ENCODE measurements around the gene ZNF609. TPM values are rescaled to one million over a fixed set of nuclear protein-coding genes. Genes with fewer than 3 reads are reported as not detected.

ZNF609 gene
- total RNA-seq, 1 donor from 2014 or later, result 28.6 TPM

DNA sequence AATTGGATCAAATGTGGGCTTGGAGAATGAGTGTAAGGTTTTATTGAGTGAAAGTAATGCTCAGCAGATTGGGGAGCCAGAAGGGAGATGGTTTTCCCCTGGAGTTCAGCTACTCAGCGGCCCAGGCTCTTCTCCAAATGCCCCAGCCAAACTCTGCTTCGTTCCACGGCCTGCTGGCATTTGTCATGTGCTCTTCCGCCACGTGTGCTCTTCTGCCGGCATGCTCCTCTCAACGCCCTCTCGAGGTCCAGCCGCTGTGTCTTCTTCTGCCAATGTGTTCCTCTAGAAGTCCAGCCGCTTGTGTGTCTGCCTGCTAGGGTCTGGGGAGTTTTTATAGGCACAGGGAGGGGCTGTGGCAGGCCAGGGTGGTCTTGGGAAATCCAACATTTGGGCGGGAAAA, 158.2 kb downstream of the ZNF609 start:
- Mint-ChIP-seq H3K4me1 (peaks cover 46% of the 10 kb centered on the region), H3K27ac (no peak overlapping the region), H3K36me3 (ENCODE audit: low read depth) (peaks cover 1% of the 10 kb centered on the region), H3K27me3 (no peaks in the 10 kb centered on the region), H3K9me3 (no peaks in the 10 kb centered on the region), H3K4me3 (no peak overlapping the region)
- TF ChIP-seq, protein P1, sequence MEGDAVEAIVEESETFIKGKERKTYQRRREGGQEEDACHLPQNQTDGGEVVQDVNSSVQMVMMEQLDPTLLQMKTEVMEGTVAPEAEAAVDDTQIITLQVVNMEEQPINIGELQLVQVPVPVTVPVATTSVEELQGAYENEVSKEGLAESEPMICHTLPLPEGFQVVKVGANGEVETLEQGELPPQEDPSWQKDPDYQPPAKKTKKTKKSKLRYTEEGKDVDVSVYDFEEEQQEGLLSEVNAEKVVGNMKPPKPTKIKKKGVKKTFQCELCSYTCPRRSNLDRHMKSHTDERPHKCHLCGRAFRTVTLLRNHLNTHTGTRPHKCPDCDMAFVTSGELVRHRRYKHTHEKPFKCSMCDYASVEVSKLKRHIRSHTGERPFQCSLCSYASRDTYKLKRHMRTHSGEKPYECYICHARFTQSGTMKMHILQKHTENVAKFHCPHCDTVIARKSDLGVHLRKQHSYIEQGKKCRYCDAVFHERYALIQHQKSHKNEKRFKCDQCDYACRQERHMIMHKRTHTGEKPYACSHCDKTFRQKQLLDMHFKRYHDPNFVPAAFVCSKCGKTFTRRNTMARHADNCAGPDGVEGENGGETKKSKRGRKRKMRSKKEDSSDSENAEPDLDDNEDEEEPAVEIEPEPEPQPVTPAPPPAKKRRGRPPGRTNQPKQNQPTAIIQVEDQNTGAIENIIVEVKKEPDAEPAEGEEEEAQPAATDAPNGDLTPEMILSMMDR (IDR thresholded peaks at IDR 0.05), result no peak
- intact Hi-C loops (cut with micrococcal nuclease), result no loop called here
- ATAC-seq (ENCODE audit: low read depth) (no peak), DNase-seq (no peak)
- POLR2A ChIA-PET, result interaction anchor here (0.6 kb wide), 1 partner anchor 112 kb away, joined by 4 read pairs; no protein-coding TSS in a partner anchor
- CTCF ChIA-PET, result no interaction called here

DNA sequence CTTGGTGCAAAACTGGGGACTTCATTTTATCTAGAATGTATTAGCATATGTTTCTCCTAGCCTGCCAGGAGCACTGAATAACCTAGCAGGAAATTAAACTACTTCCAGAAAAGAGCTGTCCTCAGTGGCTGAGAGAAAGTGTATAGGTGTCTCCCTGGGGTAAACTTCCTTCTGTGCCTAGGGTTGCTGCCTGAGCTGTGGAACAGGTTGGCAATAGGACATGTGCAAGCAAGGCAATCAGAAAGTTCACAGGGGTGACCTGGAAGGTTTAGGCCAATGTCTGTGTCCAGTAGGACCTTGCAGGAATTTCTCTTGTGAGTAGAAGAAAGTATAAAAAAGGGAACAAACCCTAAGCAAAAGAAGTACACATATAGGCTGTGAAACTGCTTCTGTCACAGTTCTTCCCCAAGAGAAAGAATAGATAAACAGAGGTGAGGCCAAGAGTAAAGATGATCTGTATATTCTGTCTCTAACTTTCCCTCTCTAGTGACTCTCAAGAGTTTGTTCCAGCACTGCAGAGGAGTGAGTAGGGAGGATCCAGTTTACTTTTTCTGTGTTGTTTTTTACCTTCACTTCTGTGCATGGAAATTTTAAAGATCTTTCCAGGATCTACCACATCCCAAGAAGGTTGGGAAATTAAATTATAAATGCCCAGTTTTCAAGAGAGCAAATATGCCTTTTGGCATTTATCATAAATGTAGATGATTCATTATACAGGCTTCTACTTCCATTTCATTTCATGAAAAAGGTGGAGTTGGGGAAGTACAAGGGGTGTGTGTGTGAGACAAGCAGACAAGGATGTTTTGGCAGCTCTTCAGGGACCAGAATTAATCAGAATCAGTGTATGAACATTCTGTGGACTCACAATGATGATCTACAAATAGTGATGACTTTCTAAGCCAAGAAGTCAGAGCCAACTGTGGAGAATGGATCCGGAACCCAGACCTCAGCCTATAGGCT, 159.8 kb downstream of the ZNF609 start:
- H3K27ac Mint-ChIP-seq, result peak overlapping the region; percentile 74
- no peaks in the 10 kb centered on the region for H3K27me3 Mint-ChIP-seq
- TF ChIP-seq, protein P1 (IDR thresholded peaks at IDR 0.05), result no peak
- intact Hi-C loops (cut with micrococcal nuclease), result loop anchor here (10.0 kb wide), 1 partner anchor 115 kb away; no protein-coding TSS in a partner anchor
- ChIA-PET CTCF (no interaction called here), POLR2A (no interaction called here)
- no peaks in the 10 kb centered on the region for H3K9me3 Mint-ChIP-seq
- no peak overlapping the region for H3K4me3 Mint-ChIP-seq
- DNase-seq (no peak), ATAC-seq (ENCODE audit: low read depth) (no peak)
- peaks cover 55% of the 10 kb centered on the region for H3K4me1 Mint-ChIP-seq
- peaks cover 8% of the 10 kb centered on the region for H3K36me3 Mint-ChIP-seq (ENCODE audit: low read depth)

DNA sequence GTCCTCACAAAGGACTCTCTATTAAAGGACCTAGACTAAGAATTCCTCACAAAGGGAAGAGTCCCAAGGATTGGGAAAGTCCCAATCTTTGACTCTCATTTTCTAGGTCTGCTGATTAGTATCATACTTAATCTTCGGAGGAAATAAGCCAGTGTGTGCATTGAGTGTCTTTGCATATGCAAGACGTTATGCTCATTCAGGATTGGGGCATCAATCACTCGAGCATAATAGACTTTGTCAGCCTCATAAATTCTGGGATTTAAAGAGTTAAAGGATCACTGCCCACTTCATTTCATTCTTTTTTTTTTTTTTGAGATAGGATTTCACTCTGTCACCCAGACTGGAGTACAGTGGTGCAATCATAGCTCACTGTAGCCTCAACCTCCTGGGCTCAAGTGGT, 160.7 kb downstream of the ZNF609 start:
- no peaks in the 10 kb centered on the region for H3K27me3 Mint-ChIP-seq
- no peak overlapping the region for H3K4me3 Mint-ChIP-seq
- ATAC-seq (ENCODE audit: low read depth) (no peak), DNase-seq (no peak)
- TF ChIP-seq, protein P1 (IDR thresholded peaks at IDR 0.05), result no peak
- ChIA-PET POLR2A (no interaction called here), CTCF (no interaction called here)
- H3K9me3 Mint-ChIP-seq, result no peaks in the 10 kb centered on the region
- H3K36me3 Mint-ChIP-seq (ENCODE audit: low read depth), result peaks cover 9% of the 10 kb centered on the region
- intact Hi-C loops (cut with micrococcal nuclease), result loop anchor here (10.0 kb wide), 1 partner anchor 116 kb away; no protein-coding TSS in a partner anchor
- no peak overlapping the region for H3K27ac Mint-ChIP-seq
- H3K4me1 Mint-ChIP-seq, result peaks cover 55% of the 10 kb centered on the region

DNA sequence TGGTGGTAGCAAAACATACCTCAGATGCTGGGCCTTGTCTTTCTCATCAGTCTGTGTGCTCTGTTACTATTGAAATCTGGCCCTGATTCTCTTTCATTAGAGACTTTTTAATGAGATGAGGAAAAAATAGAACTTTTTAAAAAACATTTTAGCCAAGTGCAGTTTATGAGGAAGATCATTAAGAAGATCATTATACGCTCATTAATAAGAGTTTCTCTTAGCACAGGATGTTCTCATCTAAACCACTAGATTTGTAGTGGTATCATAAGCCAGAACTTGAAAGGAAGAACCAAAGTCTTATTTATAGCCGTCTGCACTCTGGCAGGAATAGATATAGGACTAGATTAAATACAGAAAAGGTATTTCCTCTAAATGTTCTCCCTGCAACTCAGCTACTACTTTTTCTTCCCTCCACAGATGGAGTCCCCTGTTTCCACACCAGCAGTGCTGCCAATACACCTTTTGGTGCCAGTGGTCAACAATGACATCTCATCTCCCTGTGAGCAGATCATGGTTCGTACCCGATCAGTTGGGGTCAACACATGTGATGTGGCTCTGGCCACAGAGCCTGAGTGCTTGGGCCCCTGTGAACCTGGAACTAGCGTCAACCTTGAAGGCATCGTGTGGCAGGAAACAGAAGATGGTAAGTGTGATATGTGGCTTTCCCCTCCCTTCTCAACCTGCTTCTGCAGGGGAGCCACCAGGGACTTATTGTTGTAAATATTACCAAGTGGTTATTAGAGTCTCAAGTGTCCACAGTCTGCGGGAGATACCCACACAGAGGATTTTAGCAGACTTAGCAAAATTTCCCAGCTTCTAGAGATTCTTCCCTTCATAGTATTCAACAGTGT, 162.3 kb downstream of the ZNF609 start:
- H3K4me1 Mint-ChIP-seq, result peaks cover 54% of the 10 kb centered on the region
- H3K9me3 Mint-ChIP-seq, result no peaks in the 10 kb centered on the region
- intact Hi-C loops (cut with micrococcal nuclease), result loop anchor here (10.0 kb wide), 1 partner anchor 118 kb away; no protein-coding TSS in a partner anchor
- no peak for DNase-seq
- ATAC-seq (ENCODE audit: low read depth), result peak; percentile 76
- TF ChIP-seq, protein P1 (IDR thresholded peaks at IDR 0.05), result no peak
- H3K36me3 Mint-ChIP-seq (ENCODE audit: low read depth), result peaks cover 16% of the 10 kb centered on the region
- no peaks in the 10 kb centered on the region for H3K27me3 Mint-ChIP-seq
- ChIA-PET CTCF (no interaction called here), POLR2A (no interaction called here)
- peak overlapping the region; percentile 6 for H3K4me3 Mint-ChIP-seq
- H3K27ac Mint-ChIP-seq, result peak overlapping the region; percentile 82
